HEK293 (cell line): ENCODE measurements around the gene GLIS1.

ENCODE experiments used
- CTCF ChIA-PET: fragments of 350-600 bp; formaldehyde crosslinking; extraction: SDS; loops from one replicate; lab custom pipeline; 2021; ENCODE audit warnings: antibody characterized with exemption; lab: Yijun Ruan, JAX
- POLR2A ChIA-PET: fragments of 300-600 bp; formaldehyde crosslinking; extraction: SDS; loops from one replicate; lab custom pipeline; 2020; ENCODE audit warnings: antibody characterized with exemption, inconsistent platforms; lab: Yijun Ruan, JAX
- H3K27ac ChIP-seq: fragments of 200-500 bp; sonication (Bioruptor generic); 2 replicates; pipeline ENCODE4 v1.5.1; 2014; ENCODE audit warnings: low read depth, low read length, control low read depth, inconsistent platforms; ENCODE audit errors: extremely low read depth
- H3K36me3 ChIP-seq, 2 experiments: fragments of 200-500 bp in 1 of 2; sonication (Bioruptor generic) in 1 of 2; 1 replicate in 1 of 2; 2 replicates in 1 of 2; pipeline ENCODE4 v1.5.1; 2014 to 2017; ENCODE audit warnings: inconsistent platforms in 2 of 2, low read length in 2 of 2; ENCODE audit not compliant: control insufficient read depth in 2 of 2, insufficient read depth in 1 of 2
- H3K4me1 ChIP-seq: fragments of 200-500 bp; sonication (Bioruptor generic); 2 replicates; pipeline ENCODE4 v1.5.1; 2014; ENCODE audit warnings: mild to moderate bottlenecking, low read length, inconsistent platforms; ENCODE audit not compliant: control insufficient read depth, insufficient read depth
- H3K4me3 ChIP-seq: 2 replicates; pipeline ENCODE4 v1.5.1; 2011; ENCODE audit warnings: low read depth, mild to moderate bottlenecking, control low read depth, low read length, moderate library complexity
- H3K9me3 ChIP-seq: fragments of 200-500 bp; sonication (Bioruptor generic); 2 replicates; pipeline ENCODE4 v1.5.1; 2014; ENCODE audit warnings: low read depth, low read length, inconsistent platforms; ENCODE audit not compliant: control insufficient read depth, insufficient read depth
- GLIS2 ChIP-seq: fragments of 450-650 bp; formaldehyde crosslinking; IDR thresholded peaks from 2 replicates; pipeline ENCODE4 v1.5.1; 2016; ENCODE audit warnings: missing biosample characterization, missing genetic modification characterization
- HOXA7 ChIP-seq: sonication (generic); formaldehyde crosslinking; IDR thresholded peaks from 2 replicates; pipeline ENCODE4 v1.8.1; 2022; ENCODE audit warnings: missing genetic modification reagents, borderline replicate concordance
- INSM2 ChIP-seq: fragments of 450-650 bp; formaldehyde crosslinking; IDR thresholded peaks from 2 replicates; pipeline ENCODE4 v1.5.1; 2016; ENCODE audit warnings: missing biosample characterization, missing genetic modification characterization
- PRDM4 ChIP-seq: fragments of 450-650 bp; formaldehyde crosslinking; IDR thresholded peaks from 2 replicates; pipeline ENCODE4 v1.5.1; 2017; ENCODE audit warnings: missing biosample characterization, missing genetic modification characterization
- ZBTB1 ChIP-seq: fragments of 450-650 bp; formaldehyde crosslinking; IDR thresholded peaks from 2 replicates; pipeline ENCODE4 v1.5.1; 2016; ENCODE audit warnings: missing biosample characterization, missing genetic modification characterization
- ZBTB49 ChIP-seq: fragments of 450-650 bp; formaldehyde crosslinking; IDR thresholded peaks from 2 replicates; pipeline ENCODE4 v1.5.1; 2016; ENCODE audit warnings: missing biosample characterization, missing genetic modification characterization, low read depth
- ZBTB8A ChIP-seq: fragments of 450-650 bp; formaldehyde crosslinking; IDR thresholded peaks from 2 replicates; pipeline ENCODE4 v1.5.1; 2016; ENCODE audit warnings: missing biosample characterization, missing genetic modification characterization
- ZFHX2 ChIP-seq: fragments of 450-650 bp; formaldehyde crosslinking; conservative IDR thresholded peaks from 2 replicates; pipeline ENCODE4 v1.5.1; 2016; ENCODE audit warnings: missing biosample characterization, missing genetic modification characterization
- ZNF112 ChIP-seq: fragments of 450-650 bp; formaldehyde crosslinking; IDR thresholded peaks from 2 replicates; pipeline ENCODE4 v1.5.0; 2017; ENCODE audit warnings: missing biosample characterization, missing genetic modification characterization
- ZNF239 ChIP-seq: fragments of 450-650 bp; formaldehyde crosslinking; IDR thresholded peaks from 2 replicates; pipeline ENCODE4 v1.5.1; 2016; ENCODE audit warnings: missing biosample characterization, missing genetic modification characterization
- ZNF423 ChIP-seq: fragments of 450-650 bp; formaldehyde crosslinking; IDR thresholded peaks from 2 replicates; pipeline ENCODE4 v1.5.1; 2016; ENCODE audit warnings: missing biosample characterization, missing genetic modification characterization
- ZNF518A ChIP-seq: fragments of 450-650 bp; formaldehyde crosslinking; conservative IDR thresholded peaks from 2 replicates; pipeline ENCODE4 v1.5.1; 2016; ENCODE audit warnings: low read depth, missing biosample characterization, missing genetic modification characterization
- ZNF521 ChIP-seq: fragments of 450-650 bp; formaldehyde crosslinking; IDR thresholded peaks from 2 replicates; pipeline ENCODE4 v1.5.1; 2017; ENCODE audit warnings: missing biosample characterization, mild to moderate bottlenecking, missing genetic modification characterization
- ZNF621 ChIP-seq: fragments of 450-650 bp; formaldehyde crosslinking; IDR thresholded peaks from 2 replicates; pipeline ENCODE4 v1.5.1; 2017; ENCODE audit warnings: missing biosample characterization, missing genetic modification characterization
- ZNF658 ChIP-seq: fragments of 450-650 bp; formaldehyde crosslinking; IDR thresholded peaks from 2 replicates; pipeline ENCODE4; 2016; ENCODE audit warnings: missing biosample characterization, missing genetic modification characterization
- ZNF660 ChIP-seq: fragments of 450-650 bp; IDR thresholded peaks from 2 replicates; pipeline ENCODE4 v1.5.1; 2018; ENCODE audit warnings: missing biosample characterization, mild to moderate bottlenecking, missing genetic modification characterization
- ZNF701 ChIP-seq: fragments of 450-650 bp; formaldehyde crosslinking; IDR thresholded peaks from 2 replicates; pipeline ENCODE4 v1.5.1; 2016; ENCODE audit warnings: missing biosample characterization, missing genetic modification characterization
- ZNF830 ChIP-seq: fragments of 450-650 bp; IDR thresholded peaks from 2 replicates; pipeline ENCODE4 v1.5.0; 2018; ENCODE audit warnings: missing biosample characterization, missing genetic modification characterization, low read depth, mild to moderate bottlenecking, moderate library complexity
- ZSCAN23 ChIP-seq: fragments of 450-650 bp; formaldehyde crosslinking; IDR thresholded peaks from 2 replicates; pipeline ENCODE4 v1.5.1; 2016; ENCODE audit warnings: missing biosample characterization, missing genetic modification characterization
- TF ChIP-seq, protein P1 (sequence below): fragments of 450-650 bp; formaldehyde crosslinking; IDR thresholded peaks from 2 replicates; pipeline ENCODE4 v1.5.1; 2016; ENCODE audit warnings: missing biosample characterization, missing genetic modification characterization

The GLIS1 gene

DNA sequence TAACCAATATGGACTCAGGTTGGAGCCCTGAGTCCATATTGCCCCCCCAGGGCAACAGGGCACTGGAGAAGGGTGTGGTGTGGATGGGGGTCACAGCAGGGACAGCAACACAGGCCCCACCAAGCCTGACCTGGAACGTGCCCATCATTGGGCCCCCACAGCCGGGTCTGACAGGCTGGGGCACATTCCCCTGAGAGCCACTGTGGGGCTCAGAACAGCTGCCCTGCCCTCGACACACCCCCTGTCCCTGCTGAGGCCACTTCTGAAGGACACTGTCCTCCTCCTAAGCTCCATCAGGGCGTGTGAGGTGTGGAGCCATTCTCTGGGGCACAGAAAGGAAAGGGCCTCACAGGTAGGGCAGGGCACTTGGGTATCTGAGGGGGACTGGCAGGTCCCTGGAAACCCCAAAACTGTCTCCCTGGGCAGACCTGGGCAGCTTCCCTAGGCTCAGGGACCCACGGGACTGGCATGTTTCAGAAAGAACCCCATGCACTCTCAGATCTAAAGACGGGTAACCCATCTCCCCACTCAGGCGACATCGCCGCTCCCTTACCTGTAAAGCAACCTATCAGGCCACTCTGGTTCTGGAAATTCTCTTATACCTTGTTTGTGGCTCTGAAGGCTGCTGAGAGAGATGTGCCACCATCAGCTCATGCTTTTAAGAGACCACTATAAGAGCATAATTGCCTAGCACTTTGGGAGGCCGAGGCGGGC is 184.2 kb downstream of the GLIS1 start (continued):
- TF ChIP-seq HOXA7 (CRISPR knock-in tag) (no peak), ZNF660 (no peak)

- Histone ChIP-seq H3K9me3 (no peaks in the 10 kb centered on the region), H3K36me3 (no peaks in the 10 kb centered on the region), H3K4me1 (no peaks in the 10 kb centered on the region), H3K27ac (no peak overlapping the region), H3K4me3 (no peak overlapping the region)
- POLR2A ChIA-PET = no interaction called here
- TF ChIP-seq PRDM4 (tag by site-specific recombination) (no peak), ZBTB49 (tag by site-specific recombination) (no peak), ZBTB1 (tag by site-specific recombination) (no peak), ZBTB8A (no peak), ZNF521 (tag by site-specific recombination) (no peak), ZNF112 (tag by site-specific recombination) (no peak), ZNF701 (tag by site-specific recombination) (no peak), INSM2 (no peak), ZNF239 (tag by site-specific recombination) (no peak), ZNF423 (tag by site-specific recombination) (no peak), ZNF621 (no peak), ZNF830 (no peak), ZNF518A (tag by site-specific recombination) (no peak), ZFHX2 (no peak), ZNF658 (no peak), GLIS2 (tag by site-specific recombination) (no peak), ZSCAN23 (tag by site-specific recombination) (no peak)
- TF ChIP-seq, protein P1, sequence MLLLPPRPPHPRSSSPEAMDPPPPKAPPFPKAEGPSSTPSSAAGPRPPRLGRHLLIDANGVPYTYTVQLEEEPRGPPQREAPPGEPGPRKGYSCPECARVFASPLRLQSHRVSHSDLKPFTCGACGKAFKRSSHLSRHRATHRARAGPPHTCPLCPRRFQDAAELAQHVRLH (tag by site-specific recombination) = no peak
- CTCF ChIA-PET = no interaction called here
Measured at GRCh38 chr1:53553734-53554509, 185.0 kb downstream of the GLIS1 start.
